GM21423 (cell line): ENCODE results near the gene TEX12.
"Not testable (repeated sequence)": the region's sequence is repeated elsewhere in the genome, so short reads cannot be mapped to it uniquely, and the experiment has no call there.

Source experiments
- ATAC-seq: cut with Tn5 transposase; IDR thresholded peaks from one replicate; pipeline ENCODE4 v1.9.1; 2021; ENCODE audit warnings: mild to moderate bottlenecking, moderate library complexity; ENCODE audit not compliant: unreplicated experiment

The TEX12 gene

DNA sequence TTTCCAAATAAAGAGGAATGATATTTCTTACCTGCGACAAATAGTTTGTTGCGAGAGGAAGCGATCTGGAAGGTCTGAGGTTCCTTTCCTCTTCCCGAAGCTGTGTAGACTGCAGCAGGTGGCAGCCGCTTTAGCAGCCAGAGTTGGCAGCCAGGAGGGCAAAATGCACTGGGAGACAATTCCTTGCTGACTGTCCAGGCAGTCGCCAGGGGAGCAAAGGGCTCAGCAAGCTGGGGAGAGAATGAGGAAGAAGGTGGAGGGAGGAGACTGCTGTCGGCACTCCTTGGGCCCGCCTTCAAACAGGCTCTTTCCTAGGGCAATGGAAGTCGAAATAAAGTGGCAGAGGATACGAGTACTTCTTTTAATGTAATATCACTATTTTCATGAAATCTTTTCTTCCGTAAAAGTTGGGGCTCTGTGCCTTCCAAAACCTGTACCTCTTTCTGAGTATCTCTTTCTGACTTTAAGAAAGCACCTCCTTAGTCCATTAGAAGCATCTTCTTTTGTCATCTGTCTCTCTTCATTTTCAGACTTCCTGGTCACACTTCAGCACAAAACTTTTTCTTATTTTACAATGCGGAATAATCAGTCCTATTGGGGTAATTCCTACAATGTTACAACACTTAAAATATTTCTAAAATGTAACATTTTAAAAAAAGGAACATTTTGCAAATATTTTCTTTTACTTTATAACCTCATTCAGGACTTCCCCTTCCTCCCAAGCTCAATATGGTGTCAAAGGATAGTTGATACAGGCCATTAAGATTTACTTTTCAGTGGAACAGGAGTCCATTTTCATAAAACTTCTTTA is 3.1 kb upstream of the TEX12 start, which contains the start of gene IL18:
Gene IL18, minus strand, starts transcription at position 220 of the 811 bp plus-strand sequence. CDS start 9,041 bp downstream, outside the sequence.
- no peak for ATAC-seq

DNA sequence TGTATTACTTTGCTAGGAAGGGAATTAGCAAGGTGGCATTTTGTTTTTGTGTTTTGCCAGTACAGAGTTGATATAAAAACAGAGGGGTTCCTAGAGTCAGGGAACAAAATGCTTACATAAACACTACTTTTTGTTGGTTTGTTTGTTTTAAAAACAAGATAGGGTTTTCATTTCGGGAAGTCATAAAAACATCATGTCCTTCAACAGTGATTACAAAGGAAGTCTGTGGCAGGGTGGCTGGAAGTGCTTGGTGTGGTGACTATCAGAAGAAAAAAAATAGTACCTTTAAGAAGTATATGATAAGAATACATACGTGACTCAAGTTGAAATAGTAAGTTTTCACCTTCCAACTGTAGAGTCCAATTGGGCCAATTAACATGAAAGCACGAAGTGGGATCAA is 2.1 kb upstream of the TEX12 start:
- ATAC-seq, result no peak

DNA sequence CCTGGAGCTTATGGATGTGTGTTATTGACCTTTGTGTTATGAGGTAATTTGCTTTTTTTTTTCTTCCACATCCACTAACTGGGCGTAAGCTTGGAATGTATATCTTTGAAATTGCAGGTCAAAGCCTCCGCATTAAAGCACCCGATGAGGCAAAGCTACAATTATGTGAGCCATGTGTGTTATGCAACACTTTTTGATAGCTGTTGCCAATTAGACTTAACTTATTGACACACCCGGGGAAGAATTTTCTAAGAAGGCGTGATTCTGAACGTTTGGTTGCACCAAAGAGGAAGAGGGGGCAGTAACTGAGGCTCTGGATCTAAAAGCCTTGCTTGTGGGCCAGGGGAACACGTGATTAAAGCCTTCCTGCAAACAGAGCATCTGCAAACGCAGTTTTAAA is 610 bp upstream of the TEX12 start:
- ATAC-seq, result no peak

DNA sequence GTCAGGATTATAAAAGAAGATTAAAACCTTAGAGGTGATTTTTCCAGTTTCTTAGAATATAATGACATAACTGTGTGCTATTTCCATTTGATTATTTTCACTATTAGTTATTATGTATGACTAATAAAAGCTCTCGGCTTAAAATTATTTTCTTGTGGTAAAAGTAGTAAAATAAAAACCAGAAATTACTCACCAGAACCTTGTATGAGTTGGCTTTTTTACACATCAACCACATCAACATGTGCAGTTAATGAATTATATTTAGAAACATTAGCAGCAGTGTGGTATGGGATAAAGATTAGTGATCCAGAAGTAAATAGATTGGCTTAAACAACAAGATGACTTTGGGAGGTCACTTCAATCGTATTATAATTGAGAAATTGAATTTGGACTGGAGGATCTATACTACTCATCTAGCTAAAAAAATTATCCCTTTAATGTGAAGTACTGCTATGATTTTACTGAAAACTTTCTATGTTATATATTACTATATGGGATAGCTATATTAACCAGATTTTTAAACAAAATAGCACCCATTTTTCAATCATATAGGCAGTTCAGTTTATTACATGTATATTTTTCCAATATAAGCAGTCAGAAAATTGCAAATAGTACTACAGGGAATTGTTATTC is 5.3 kb downstream of the TEX12 start:
- ATAC-seq, result no peak

DNA sequence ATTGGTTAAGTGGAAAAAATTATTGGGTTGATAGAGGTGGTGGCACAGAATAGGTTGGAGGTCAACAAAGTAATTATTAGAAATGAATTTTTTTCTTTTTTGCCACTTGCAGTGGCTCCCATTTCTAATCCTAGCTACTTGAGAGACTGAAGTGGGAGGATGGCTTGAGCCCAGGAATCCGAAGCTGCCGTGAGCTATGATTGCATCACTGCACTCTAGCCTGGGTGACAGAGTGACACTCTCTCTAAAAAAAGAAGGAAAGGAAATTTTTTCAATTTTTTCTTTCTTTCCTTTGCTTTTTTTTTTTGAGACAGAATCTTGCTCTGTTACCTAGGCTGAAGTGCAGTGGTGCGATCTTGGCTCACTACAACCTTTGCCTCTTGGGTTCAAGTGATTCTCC is 6.0 kb downstream of the TEX12 start:
- no peak for ATAC-seq

DNA sequence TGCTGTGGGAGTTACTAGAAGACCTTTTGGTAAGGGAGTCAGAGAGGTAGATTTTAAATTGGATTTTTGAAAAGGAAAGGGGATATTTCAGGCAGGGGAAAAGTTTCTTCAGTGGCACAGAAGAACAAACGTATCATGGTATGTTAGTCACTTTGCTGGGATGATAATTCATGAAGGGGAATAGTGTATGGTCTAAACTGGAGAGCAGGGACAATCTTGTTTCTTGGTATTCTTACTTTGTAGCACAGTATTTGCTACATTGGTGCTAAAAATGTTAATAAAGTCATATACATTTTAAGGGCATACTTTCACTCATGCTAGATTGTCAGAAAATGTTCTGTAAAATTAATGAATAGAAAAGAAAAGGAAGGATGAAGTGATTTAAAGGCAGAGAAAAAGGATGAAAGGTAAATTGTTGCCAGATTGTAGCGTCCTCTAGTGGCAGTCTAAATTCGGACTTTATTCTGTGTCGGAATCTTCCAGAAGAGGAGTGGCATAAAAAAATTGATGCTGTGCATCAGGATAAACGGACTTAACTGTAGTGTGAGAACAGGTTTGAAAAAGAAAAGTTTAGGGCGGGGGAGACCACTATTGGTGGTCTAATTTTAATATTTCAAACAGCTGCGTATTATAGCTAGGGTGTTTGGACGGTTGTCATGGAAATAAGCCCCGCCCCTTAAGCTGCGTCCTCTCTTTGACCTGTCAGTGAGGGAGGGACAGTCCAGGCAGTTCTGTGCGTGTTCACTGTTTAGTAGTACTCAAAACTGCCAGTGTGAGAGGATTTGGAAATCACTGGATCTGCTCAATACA is 7.8 kb downstream of the TEX12 start, which contains the start of gene BCO2:
Gene BCO2, plus strand, starts transcription at position 724 of the 810 bp plus-strand sequence. CDS start 90 bp downstream, outside the sequence.
- no peak for ATAC-seq

DNA sequence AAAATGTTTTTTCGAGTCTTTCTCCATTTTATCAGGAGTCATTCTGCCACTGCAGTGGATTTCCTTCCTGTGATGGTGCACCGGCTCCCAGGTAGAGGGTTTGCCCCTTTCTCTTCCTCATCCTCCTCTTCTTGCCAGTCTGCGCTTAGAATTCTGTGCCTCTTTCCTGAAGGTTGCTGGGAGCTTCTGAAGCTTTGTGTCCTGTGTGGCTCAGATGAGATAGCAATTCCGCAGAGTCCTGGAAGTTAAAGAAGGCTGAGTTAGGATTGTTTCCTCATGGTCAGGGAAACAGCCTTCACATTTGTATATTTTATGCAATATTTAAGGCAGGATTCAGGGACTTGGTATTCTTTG is 8.4 kb downstream of the TEX12 start:
- ATAC-seq, result no peak

DNA sequence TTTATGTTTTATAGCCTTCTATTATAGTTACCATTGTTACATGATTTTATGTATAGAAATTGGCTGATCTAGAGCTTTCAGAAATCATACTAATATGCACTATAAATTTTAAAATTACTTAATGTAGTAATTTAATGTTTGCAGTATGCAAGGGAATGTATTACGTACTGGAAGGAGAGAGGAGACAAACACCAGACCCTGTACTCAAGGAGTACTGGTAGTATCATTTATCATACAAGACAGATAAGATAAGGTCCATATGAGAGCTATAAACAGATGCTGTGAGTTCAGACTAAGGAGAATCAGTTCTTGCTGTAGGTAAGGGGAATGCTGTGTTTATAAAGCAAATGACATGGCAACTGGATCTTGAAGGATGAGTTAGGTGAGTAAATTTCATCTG is 8.9 kb downstream of the TEX12 start:
- no peak for ATAC-seq

DNA sequence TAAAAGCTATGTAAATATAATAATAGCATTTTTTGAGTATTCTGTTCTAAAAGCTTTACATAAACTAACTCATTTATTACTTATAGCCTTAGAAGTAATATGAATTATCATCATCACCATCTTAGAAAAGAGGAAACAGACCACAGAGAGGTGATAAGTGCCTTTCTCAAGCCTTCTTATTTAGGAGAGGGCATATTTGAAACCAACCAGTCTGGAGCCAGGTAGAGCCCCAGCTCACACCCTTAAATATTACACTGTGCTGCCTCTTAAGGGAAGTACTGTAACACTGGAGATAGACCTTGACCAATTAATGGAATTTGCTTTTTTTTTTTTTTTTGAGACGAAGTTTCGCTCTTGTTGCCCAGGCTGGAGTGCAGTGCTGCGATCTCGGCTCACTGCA is 10.4 kb downstream of the TEX12 start:
- no peak for ATAC-seq

DNA sequence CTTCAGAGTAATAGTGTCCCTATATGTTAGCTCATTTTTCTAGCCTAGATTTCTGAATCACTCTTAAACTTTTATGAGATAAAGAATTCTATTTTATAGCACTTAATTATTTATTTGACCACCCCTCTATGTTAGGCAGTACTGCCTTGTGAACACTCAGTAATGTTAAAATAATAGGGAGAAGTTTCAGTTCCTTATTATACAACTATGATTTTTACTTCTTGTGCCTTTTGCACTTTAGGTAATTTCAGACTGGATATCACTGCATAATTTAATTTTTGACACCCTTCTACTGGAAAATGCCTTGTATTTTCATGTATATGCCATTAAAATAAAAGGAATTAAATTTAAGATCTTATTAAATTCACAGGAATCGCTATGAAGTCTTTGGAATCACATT is 11.3 kb downstream of the TEX12 start:
- ATAC-seq, result no peak

DNA sequence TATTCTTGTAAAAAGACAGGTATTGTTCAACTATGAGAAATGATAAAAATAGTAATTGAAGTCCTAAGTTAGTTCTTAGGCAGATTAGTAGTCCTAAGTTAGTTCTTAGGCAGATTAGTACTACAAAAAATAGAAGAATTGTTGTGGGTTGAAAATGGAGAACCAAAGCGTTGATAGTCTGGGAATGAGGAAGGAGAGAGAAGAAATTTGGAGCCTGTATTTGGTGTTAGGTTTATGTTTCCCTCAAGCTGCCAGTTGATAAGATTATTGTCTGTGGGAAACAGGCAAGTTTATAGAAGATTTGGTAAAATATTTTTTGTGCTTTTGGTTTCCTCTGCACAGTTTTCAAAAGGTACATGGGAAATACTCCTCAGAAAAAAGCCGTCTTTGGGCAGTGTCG is 11.8 kb downstream of the TEX12 start:
- ATAC-seq, result no peak

DNA sequence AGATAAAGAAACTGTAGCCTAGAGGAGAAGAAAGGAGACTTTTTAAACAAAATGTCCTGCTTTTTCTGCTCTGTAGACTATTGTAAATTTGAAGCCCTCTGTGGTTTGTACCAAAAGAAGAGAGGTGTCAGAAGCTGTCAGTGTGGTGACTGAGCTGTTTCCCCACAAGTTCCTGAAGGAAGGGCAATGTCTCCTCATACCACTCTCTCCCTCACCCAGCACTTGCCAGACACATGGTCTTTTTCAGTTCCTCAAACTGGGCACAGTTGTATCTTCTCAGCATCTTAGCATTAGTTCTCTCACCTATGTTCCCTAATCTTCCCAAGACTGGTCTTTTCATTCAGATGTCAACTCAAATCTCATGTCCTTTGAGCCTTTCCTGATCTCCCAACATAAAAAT is 12.4 kb downstream of the TEX12 start:
- peak; percentile 72 for ATAC-seq

DNA sequence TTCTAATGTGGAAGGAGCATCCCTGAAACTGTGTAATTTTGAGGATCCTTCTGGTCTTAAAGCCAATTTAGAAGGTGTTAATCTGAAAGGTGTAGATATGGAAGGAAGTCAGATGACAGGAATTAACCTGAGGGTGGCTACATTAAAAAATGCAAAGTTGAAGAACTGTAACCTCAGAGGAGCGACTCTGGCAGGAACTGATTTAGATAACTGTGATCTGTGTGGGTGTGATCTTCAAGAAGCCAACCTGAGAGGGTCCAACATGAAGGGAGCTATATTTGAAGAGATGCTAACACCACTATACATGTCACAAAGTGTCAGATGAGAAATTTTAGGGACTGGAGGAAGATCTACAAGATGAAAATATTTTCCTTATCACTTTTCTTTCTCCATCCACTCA is 15.7 kb downstream of the TEX12 start:
- ATAC-seq, result no peak

DNA sequence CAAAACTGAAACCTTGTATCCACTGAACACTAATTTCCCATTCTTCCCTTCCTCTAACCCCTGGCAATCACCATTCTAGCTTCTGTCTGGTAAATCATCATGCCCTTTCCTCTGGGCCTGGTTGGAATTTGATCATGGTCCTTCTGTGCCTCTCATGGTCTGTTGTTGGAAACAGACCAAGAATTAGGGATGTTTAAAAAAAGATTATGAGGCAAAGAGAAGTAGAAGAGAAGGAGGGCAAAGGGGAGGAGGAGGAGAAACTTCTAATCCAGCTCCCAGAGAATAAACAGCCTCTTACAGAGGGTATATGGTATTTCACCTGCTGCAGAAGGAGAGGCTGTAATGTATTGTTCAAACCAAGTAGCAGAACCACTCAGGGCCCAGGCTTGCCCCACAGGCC is 18.7 kb downstream of the TEX12 start:
- no peak for ATAC-seq

DNA sequence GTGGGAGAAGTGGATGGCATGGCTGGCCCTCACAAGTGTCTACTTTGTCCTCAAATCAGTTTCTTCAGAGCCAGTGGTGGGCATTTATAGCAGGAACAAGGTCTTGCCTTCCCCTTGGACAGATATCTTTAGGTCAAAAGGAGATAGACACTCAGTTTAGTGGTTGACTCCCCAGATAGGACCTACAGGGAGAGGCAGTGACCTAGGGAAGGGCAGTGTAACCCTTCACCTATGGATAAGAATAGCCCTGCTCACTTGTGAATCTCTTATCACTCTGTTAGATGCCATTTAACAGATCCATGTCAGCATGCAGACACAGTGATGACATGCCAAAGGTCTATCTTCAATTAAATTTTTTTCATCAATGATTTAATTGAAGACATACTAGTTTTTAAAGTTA is 19.1 kb downstream of the TEX12 start:
- ATAC-seq, result no peak

DNA sequence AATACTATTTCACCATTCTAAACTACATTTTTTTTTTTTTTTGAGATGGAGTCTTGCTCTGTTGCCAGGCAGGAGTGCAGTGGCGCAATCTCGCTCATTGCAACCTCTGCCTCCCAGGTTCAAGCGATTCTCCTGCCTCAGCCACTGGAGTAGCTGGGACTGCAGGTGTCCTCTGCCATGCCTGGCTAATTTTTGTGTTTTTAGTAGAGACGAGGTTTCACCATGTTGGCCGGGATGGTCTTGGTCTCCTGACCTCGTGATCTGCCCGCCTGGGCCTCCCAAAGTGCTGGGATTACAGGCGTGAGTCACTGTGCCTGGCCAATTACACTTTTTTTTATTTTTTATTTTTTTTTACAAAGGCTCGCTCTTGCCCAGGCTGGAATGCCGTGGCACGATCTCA is 27.9 kb downstream of the TEX12 start:
- ATAC-seq, result not testable (repeated sequence)

DNA sequence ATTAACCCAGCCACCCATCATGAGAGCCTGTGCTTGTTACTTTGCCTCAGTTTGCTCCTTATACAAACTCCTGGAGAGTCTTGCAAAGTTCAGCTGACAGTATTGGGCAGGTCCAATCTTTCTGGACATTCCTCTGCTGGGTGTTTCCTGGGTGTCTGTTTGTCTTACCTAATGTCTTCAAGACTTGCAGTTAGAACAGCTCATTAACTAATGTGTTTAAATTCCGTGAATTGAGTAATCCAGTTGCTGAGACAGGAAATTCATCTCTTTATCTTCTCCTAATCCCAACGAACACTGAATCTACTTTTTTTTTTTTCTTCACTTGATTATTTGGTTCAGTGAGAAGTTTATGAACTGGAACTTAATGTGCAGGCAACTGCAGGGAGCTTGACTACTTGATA is 28.8 kb downstream of the TEX12 start:
- no peak for ATAC-seq

DNA sequence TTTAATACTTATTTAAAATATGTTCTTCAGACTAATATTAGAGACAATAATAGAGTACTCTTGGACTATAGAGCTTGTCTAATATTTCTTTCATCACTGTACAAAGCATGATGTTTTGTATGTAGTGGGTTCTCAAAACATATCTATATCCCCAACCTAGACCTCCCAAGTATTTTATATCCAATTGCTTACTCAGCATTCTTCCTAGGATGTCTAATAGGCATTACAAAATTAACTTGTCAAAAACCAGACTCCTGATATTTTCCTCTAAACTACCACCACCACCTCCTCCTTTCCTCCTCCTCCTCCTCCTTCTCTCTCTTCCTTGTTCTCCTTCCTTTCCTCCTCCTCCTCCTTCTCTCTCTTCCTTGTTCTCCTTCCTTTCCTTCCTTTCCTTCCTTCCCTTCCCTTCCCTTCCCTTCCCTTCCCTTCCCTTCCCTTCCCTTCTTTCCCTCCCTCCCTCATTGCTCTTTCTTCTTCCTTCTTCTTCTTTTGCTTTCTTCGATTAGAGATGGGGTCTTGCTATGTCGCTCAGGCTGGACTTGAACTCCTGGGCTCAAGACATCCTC is 29.4 kb downstream of the TEX12 start:
- no peak for ATAC-seq

DNA sequence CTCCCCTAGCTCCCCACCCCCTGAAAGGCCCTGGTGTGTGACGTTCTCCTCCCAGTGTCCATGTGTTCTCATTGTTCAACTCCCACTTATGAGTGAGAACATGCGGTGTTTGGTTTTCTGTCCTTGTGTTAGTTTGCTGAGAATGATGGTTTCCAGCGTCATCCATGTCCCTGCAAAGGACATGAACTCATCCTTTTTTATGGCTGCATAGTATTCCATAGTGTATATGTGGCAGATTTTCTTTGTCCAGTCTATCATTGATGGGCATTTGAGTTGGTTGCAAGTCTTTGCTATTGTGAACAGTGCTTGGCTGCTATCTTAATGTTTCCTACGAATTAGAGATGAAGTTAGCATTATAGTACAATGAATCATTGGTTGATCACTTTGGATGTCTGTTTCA is 31.9 kb downstream of the TEX12 start:
- not testable (repeated sequence) for ATAC-seq

DNA sequence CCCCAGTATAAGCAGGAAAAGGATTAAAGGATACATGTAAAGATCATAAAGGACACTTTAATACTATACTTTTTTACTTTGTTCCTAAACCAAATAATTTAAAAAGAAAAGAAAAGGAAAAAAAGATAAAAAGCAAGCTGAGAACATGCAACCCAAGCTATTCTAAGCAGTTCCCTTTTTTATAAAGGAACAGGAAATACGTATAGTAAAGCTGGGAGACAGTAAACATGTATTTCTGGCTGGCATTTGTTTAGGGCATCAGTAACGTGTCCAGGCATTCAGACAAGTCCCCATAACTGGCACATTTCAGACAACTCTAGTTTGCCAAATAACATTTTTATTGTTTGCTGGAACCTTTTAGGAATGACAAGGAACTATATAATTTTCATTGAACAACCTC is 33.1 kb downstream of the TEX12 start:
- no peak for ATAC-seq

DNA sequence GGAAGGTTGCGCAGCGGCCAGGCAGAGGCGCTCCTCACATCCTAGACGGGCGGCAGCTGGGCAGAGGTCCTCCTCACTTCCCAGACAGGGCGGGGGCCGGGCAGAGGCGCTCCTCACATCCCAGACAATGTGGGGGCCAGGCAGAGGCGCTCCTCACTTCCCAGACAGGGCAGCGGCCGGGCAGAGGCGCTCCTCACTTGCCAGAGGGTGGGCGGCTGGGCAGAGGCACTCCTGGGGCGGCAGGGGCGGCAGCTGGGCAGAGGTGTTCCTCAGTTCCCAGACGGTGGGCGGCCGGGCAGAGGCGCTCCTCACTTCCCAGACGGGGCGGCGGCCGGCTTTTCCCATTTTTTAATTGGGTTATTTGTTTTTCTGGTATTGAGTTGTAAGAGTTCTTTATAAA is 38.9 kb downstream of the TEX12 start:
- no peak for ATAC-seq
